Fibroblast of the aortic adventitia (primary cell): Measurements from ENCODE around the gene ELK4. TPM values are rescaled to one million over a fixed set of nuclear protein-coding genes. Genes with fewer than 3 reads are reported as not detected.

Experiments
- DNase-seq: peaks from one replicate; pipeline ENCODE4 v3.0.0-alpha.2; 2010; ENCODE audit warnings: low read depth
- H3K4me3 ChIP-seq: 2 replicates; pipeline ENCODE4 v1.5.1; 2011; ENCODE audit warnings: low read depth, mild to moderate bottlenecking, control low read depth, low read length, moderate library complexity
- total RNA-seq: library from RNA; depleted of rRNA; stranded (reverse); fragments of >200 nt; gene quantifications from 2 replicates; pipeline ENCODE4 v1.2.3, GENCODE V29; 2012; ENCODE audit warnings: low replicate concordance
- TF ChIP-seq, protein P1 (sequence below): IDR thresholded peaks from 2 replicates; pipeline ENCODE4 v1.5.1; 2011; ENCODE audit warnings: mild to moderate bottlenecking, low read length, control low read depth, inconsistent platforms; ENCODE audit not compliant: insufficient read depth

The ELK4 gene
- total RNA-seq, 1 donor: 40.9 TPM

DNA sequence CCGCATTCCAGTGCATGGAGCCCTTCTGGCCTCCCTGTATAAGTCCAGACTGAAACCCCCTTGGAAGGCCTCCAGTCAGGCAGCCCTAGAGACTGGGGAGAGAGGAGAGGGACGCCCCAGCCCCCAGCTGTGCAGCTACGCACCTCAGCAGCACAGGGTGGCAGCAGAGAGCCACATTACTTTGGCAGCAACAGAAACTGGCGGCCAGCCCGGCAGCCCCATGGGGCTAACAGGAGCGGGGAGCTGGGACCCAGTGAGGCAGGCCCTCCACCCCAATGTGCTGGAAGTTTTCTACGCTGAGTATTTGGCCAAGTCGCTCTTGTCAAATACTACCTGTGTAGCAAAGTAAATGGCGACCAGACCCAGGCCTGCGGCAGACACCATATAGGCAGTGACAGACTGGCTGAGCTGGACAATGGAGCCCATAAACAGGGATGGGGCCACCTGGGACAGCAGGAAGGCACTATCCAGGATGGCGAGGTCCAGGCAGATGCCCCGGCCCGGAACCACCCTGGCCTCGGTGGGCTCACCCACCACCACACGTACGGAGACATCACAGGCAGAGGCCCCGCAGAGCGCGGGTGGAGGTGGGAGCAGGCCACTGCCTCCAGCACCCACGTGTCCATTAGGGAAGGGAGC is 27.3 kb upstream of the ELK4 start:
- DNase-seq: peak; percentile 68
- TF ChIP-seq, protein P1, sequence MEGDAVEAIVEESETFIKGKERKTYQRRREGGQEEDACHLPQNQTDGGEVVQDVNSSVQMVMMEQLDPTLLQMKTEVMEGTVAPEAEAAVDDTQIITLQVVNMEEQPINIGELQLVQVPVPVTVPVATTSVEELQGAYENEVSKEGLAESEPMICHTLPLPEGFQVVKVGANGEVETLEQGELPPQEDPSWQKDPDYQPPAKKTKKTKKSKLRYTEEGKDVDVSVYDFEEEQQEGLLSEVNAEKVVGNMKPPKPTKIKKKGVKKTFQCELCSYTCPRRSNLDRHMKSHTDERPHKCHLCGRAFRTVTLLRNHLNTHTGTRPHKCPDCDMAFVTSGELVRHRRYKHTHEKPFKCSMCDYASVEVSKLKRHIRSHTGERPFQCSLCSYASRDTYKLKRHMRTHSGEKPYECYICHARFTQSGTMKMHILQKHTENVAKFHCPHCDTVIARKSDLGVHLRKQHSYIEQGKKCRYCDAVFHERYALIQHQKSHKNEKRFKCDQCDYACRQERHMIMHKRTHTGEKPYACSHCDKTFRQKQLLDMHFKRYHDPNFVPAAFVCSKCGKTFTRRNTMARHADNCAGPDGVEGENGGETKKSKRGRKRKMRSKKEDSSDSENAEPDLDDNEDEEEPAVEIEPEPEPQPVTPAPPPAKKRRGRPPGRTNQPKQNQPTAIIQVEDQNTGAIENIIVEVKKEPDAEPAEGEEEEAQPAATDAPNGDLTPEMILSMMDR: peak; percentile 92
- H3K4me3 ChIP-seq: no peak overlapping the region

DNA sequence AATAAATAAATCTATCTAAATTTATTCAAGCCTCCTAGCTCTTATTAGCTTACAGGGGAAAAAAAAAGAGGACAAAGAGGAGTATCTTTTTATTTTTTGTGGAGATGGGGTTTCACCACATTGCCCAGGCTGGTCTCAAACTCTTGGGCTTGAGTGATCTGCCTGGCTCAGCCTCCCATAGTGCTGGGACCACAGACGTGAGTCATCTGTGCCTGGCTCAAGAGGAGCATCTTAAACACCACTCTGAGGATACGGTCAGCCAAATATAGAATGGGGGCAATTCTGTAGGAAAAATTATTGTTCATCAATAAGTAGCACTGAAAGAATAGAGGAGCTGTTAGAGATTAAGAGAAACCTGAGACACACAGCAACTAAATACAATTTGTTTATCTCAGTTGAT is 24.4 kb upstream of the ELK4 start:
- H3K4me3 ChIP-seq: no peak overlapping the region
- peak; percentile 37 for DNase-seq
- TF ChIP-seq, protein P1: no peak

DNA sequence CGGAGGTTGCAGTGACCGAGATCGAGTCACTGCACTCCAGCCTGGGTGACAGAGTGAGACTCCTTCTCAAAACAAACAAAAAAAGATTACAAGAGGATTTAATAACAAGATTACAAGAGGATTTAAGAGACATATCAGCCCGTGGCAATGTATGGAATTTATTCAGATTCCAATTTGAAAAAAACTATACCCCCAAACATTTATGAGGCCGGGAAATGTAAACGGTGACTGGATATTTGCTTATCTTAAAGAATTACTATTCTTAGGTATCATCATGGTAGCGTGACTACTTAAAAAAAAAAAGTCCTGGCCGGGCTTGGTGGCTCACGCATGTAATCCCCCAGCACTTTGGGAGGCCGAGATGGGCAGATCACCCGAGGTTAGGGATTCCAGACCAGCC is 21.2 kb upstream of the ELK4 start:
- TF ChIP-seq, protein P1: no peak
- DNase-seq: no peak

DNA sequence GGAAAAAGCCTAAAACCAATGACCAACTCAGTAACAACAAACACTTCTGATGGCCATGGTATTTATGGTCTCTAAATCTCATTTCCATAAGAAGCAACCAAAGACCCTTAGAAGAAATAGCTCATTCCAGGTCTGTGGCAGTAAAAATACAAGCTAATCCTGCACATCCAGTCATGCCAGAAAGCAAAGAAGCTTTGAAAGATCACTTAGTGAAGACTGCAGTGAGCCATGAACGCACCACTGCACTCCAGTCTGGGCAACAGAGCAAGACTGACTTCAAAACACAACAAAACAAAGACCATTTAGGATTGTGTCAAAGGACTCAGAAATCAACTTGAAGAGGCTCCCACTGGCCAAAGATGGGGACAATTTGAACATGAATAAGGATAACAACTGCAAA is 18.4 kb upstream of the ELK4 start:
- DNase-seq: no peak
- H3K4me3 ChIP-seq: no peak overlapping the region
- TF ChIP-seq, protein P1: no peak

More for the DNA sequence above, 21.2 kb upstream of the ELK4 start:
- no peak overlapping the region for H3K4me3 ChIP-seq

DNA sequence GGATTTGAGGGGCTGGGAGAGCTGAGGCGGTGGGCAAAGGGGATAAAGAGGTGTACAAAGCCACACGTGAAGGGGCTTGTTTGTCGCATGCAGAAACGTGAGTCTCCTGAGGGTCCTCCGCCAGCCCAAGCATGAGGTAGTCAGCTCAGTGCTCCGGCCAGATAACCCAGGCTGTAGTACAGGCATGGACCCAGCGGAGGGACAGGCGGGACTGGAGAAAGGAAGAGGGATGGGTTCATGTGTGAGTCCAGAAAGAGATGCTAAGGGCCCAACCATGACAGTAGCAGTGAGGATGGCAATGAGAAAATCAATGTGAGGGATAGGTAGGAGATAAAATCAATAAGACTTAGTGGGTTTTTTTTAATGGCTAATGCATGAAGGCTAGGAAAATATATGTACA is 13.7 kb upstream of the ELK4 start:
- TF ChIP-seq, protein P1: no peak
- no peak overlapping the region for H3K4me3 ChIP-seq
- no peak for DNase-seq

DNA sequence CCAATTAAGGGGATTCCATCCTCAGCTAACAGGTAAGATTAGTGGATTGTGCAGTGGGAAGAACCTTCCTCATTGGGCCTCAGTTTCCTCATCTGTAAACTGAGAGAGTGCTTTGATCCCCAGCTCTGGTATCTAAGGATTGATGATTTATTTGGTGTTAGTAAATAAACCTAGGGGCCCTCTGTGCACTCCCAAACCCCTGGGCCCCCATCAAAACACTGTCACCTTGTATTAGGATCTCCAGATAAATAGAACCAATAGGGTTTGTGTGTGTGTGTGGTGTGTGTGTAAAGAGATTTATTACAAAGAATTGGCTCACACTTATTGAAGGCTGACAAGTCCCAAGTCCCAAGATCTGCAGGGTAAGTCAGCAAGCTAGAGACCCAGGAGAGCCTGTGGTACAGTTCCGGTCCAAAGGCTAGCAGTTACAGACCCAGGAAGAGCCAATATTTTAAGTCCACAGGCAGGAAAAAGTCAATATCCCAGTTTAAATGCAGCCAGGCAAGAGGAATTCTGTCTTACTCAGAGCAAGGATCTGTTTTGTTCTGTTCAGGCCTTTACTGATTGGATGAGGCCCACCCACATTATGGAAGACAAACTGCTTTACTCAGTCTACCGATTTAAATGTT is 11.0 kb upstream of the ELK4 start:
- no peak for DNase-seq
- TF ChIP-seq, protein P1: no peak
- no peak overlapping the region for H3K4me3 ChIP-seq
